HAP-1 (cell line): Measurements from ENCODE around the gene CDC23.

ENCODE experiments used
- DNase-seq, 2 experiments: peaks; one replicate each; pipeline ENCODE4 v3.0.0-alpha.2; 2016 to 2020; ENCODE audit warnings: low spot score in 2 of 2
- H3K27me3 ChIP-seq: fragments of 250-450 bp; sonication (Bioruptor Pico); 2 replicates; pipeline ENCODE4 v1.5.1; 2020; ENCODE audit warnings: low read depth, mild to moderate bottlenecking, moderate library complexity
- H3K36me3 ChIP-seq: fragments of 250-450 bp; sonication (Bioruptor Pico); replicated peaks from 2 replicates; pipeline ENCODE4 v1.5.1; 2020; ENCODE audit warnings: mild to moderate bottlenecking
- H3K4me1 ChIP-seq: fragments of 250-450 bp; sonication (Bioruptor Pico); 2 replicates; pipeline ENCODE4 v1.5.1; 2020; ENCODE audit warnings: mild to moderate bottlenecking
- H3K4me3 ChIP-seq: fragments of 250-450 bp; sonication (Bioruptor Pico); 2 replicates; pipeline ENCODE4 v1.5.1; 2020; ENCODE audit warnings: mild to moderate bottlenecking, moderate library complexity
- H3K9me3 ChIP-seq: fragments of 250-450 bp; sonication (Bioruptor Pico); 2 replicates; pipeline ENCODE4 v1.5.1; 2020; ENCODE audit warnings: mild to moderate bottlenecking, moderate library complexity
- in situ Hi-C: fragments of 300-500 bp; cut with MboI; formaldehyde crosslinking; loops from 3 replicates; pipeline ENCODE4 v1.14.3; 2020; ENCODE audit warnings: low sequenced_read_pairs, inconsistent platforms, mixed read lengths

The CDC23 gene

GRCh38 chr5:138186002-138186447 lies 27.1 kb downstream of the CDC23 start:
- Histone ChIP-seq H3K4me3 (no peak overlapping the region), H3K4me1 (no peaks in the 10 kb centered on the region), H3K36me3 (peaks cover 95% of the 10 kb centered on the region), H3K27me3 (no peaks in the 10 kb centered on the region), H3K9me3 (no peaks in the 10 kb centered on the region)
- DNase-seq = no peak
- in situ Hi-C loops = loop anchor here (25.0 kb wide), 2 partner anchors 326 to 1126 kb away; no protein-coding TSS in a partner anchor

DNA sequence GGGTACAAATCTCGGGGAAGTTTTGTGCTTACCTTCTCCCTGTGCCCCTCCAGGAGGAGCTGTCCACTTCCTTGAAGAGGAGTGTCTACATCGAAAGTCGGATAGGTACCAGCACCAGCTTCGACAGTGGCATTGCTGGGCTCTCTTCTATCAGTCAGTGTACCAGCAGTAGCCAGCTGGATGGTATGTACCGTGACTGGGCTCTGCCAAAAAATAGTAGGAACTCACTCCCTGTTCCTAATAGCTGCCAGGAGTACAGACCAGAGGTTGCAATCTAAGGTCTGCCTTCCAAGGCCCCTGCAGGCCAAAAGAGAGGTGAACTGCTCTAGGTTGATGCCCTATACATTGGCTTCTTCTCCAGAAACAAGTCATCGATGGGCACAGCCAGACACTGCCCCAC lies 30.3 kb downstream of the CDC23 start:
- Histone ChIP-seq H3K36me3 (peaks cover 76% of the 10 kb centered on the region), H3K4me3 (no peak overlapping the region), H3K9me3 (no peaks in the 10 kb centered on the region), H3K4me1 (peaks cover 6% of the 10 kb centered on the region; the same call in 1 of the 2 replicates), H3K27me3 (no peaks in the 10 kb centered on the region)
- DNase-seq = no peak
- in situ Hi-C loops = loop anchor here (25.0 kb wide), 2 partner anchors 329 to 1129 kb away; no protein-coding TSS in a partner anchor

DNA sequence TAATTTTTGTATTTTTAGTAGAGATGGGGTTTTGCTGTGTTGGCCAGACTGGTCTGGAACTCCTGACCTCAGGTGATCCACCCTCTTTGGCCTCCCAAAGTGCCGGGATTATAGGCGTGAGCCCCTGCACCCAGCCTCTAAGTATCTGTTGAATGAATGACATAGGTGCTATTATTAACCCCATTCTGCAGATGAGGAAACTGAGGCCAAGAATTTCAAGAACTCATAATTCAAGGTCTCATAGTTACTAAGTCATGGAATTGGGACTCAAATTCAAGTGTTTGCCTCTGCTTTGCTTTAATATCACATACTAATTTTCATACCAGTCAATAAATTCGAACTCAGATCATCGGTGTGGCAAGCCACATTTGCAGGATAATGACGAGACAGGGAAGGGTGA lies 32.3 kb downstream of the CDC23 start:
- in situ Hi-C loops = loop anchor here (25.0 kb wide), 2 partner anchors 331 to 1131 kb away; no protein-coding TSS in a partner anchor
- Histone ChIP-seq H3K9me3 (no peaks in the 10 kb centered on the region), H3K27me3 (no peaks in the 10 kb centered on the region), H3K4me1 (peaks cover 10% of the 10 kb centered on the region), H3K4me3 (no peak overlapping the region; the same call in 1 of the 2 replicates), H3K36me3 (peaks cover 66% of the 10 kb centered on the region)
- DNase-seq = no peak

DNA sequence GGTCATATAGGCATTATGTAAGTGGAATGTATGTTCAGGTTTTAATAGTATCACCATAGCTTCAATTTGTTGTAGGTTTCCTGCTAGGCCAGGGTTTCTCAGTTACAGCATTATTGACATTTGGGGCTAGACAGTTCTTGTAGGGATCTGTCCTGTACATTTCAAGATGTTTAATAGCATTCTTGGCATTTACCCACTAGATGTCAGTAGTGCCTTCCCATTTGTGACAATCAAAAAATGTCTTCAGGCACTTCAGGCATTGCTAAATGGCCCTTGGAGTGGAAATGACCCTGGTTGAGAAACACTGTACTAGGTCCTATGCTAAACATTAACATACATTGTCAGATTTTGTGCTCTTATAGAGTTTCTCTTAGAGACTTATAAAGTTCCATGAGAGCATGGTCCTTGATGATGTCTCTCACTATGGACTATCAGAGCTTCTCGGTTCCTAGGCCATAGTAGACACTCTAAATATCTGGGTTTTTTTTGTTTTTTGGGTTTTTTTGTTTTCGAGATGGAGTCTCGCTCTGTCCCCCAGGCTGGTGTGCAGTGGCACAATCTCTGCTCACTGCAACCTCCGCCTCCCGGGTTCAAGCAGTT lies 32.8 kb downstream of the CDC23 start:
- in situ Hi-C loops = loop anchor here (25.0 kb wide), 2 partner anchors 332 to 1132 kb away; no protein-coding TSS in a partner anchor

DNA sequence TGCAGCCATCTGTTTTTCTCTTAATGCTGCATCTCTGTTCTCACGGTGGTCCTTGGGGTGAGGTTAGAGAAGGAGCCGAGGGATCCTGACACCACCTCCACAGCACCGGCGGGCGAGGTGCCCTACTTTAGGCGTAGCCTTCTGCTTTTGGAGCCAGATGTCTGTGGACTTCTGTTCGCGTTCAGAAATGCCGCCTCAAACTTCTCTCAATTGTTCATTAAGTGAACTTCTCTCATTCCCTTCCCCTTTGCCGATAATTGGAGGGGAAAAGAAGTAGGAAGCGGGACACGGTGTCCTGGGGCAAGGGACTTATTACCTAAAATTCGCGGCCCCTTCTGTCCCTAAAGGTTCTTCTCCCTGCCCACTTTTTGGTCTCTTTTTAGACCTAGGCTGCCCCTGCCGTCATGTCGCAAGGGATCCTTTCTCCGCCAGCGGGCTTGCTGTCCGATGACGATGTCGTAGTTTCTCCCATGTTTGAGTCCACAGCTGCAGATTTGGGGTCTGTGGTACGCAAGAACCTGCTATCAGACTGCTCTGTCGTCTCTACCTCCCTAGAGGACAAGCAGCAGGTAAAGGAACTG lies 33.8 kb downstream of the CDC23 start:
- peaks cover 10% of the 10 kb centered on the region for H3K4me1 ChIP-seq
- no peaks in the 10 kb centered on the region for H3K9me3 ChIP-seq
- peak overlapping the region; percentile 67 for H3K4me3 ChIP-seq
- peaks cover 62% of the 10 kb centered on the region for H3K36me3 ChIP-seq
- H3K27me3 ChIP-seq = no peaks in the 10 kb centered on the region
- in situ Hi-C loops = loop anchor here (25.0 kb wide), 2 partner anchors 333 to 1133 kb away; no protein-coding TSS in a partner anchor
- DNase-seq = peak in 1 of 2 experiments; percentile 38

More for the DNA sequence above, 32.8 kb downstream of the CDC23 start:
- Histone ChIP-seq H3K4me1 (peaks cover 10% of the 10 kb centered on the region), H3K27me3 (no peaks in the 10 kb centered on the region), H3K4me3 (peak overlapping the region; percentile 67), H3K36me3 (peaks cover 62% of the 10 kb centered on the region), H3K9me3 (no peaks in the 10 kb centered on the region)
- peak; percentile 49 to 85 for DNase-seq

- H3K9me3 ChIP-seq = no peaks in the 10 kb centered on the region
- peaks cover 10% of the 10 kb centered on the region for H3K4me1 ChIP-seq
- peaks cover 62% of the 10 kb centered on the region for H3K36me3 ChIP-seq
- H3K4me3 ChIP-seq = peak within 1 kb of the TSS; percentile 67
- peak; percentile 98 for DNase-seq
- in situ Hi-C loops = loop anchor here (25.0 kb wide), 2 partner anchors 334 to 1134 kb away; no protein-coding TSS in a partner anchor
- H3K27me3 ChIP-seq = no peaks in the 10 kb centered on the region
Observed at GRCh38 chr5:138178516-138179276, 34.4 kb downstream of the CDC23 start, which contains the start of the genes BRD8 and KIF20A. TSS of gene BRD8 (minus strand) at chr5:138178630. CDS start at chr5:138178614, 16 bp downstream. TSS of gene KIF20A (plus strand) at chr5:138179112. CDS start at chr5:138179681, 569 bp downstream.

DNA sequence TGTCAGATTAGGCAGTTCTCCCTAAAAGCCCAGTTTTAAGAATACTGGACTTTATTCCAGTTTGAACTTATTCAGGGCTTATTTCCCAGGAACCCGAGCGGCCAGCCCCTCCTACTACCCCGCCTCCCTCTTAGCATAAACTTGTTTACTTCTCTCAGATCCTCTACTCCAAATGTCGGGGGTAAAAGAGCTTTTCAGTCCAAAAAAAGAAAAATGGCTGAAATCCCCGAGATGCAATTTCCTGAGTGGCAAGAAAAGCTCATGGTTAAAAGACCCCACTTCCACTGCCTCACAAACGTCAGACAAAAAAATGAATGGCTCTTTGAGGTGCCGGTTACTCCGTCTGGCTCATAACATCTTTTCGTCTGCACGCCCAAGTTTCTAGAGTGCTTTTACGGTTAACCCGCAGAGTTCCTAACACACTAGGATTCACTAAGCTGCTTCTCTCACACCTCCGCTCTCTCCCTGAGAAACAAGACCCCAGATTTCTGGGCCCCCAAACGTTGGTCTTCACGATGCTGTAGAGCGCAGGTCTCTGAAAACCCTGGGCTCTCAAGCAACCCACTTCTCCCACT lies 35.1 kb downstream of the CDC23 start:
- no peaks in the 10 kb centered on the region for H3K27me3 ChIP-seq
- H3K9me3 ChIP-seq = no peaks in the 10 kb centered on the region
- DNase-seq = peak; percentile 47 to 52
- H3K36me3 ChIP-seq = peaks cover 61% of the 10 kb centered on the region
- peaks cover 10% of the 10 kb centered on the region for H3K4me1 ChIP-seq
- in situ Hi-C loops = loop anchor here (25.0 kb wide), 2 partner anchors 334 to 1134 kb away; no protein-coding TSS in a partner anchor
- H3K4me3 ChIP-seq = peak overlapping the region; percentile 67

- in situ Hi-C loops = no loop called here
- no peak for DNase-seq
- Histone ChIP-seq H3K4me1 (no peaks in the 10 kb centered on the region), H3K27me3 (no peaks in the 10 kb centered on the region), H3K4me3 (no peak overlapping the region), H3K9me3 (no peaks in the 10 kb centered on the region), H3K36me3 (peaks cover 89% of the 10 kb centered on the region)
Observed at GRCh38 chr5:138170299-138170698, 42.8 kb downstream of the CDC23 start.

DNA sequence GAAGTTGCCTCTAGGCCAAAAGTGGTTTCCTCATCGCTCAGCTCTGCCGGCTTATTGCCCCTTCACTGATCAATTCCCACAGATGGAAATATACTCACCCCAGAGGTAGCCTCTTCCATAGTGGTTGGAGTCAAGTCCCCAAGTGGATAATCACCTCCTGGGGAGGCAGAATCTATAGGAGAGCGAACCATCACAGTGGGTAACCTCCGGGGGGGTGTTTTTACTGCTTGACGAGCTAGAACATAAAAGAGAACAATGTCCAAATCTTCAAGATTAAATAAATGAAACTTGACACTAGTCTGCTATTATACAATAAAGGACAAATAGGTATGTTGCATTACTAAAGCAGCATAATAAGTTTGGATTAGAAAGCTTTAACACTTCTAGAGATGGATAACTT lies 44.0 kb downstream of the CDC23 start:
- in situ Hi-C loops = no loop called here
- no peaks in the 10 kb centered on the region for H3K27me3 ChIP-seq
- H3K36me3 ChIP-seq = peaks cover 89% of the 10 kb centered on the region
- DNase-seq = no peak
- no peaks in the 10 kb centered on the region for H3K4me1 ChIP-seq
- no peaks in the 10 kb centered on the region for H3K9me3 ChIP-seq
- no peak overlapping the region for H3K4me3 ChIP-seq

DNA sequence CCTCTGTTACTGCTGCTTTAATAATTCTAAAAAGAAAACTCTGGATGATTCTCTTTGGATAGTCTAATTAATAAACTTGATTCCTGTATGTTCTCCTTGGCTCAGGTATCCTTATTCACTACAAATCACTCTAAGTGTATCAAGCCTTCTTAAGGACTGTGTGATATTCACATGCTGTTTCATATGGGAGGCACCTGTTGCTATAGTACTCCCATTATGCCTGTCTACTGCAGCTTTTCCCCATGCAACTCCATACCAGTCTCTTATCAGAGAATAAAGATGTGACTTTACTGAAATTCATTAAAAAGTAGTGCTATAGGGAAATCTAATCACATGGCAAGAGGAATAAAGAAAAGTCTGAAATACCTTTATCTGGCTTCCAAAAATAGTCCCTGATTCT lies 49.4 kb downstream of the CDC23 start:
- H3K4me3 ChIP-seq = no peak overlapping the region
- peaks cover 99% of the 10 kb centered on the region for H3K36me3 ChIP-seq
- H3K4me1 ChIP-seq = no peaks in the 10 kb centered on the region
- in situ Hi-C loops = no loop called here
- H3K27me3 ChIP-seq = no peaks in the 10 kb centered on the region
- no peak for DNase-seq
- H3K9me3 ChIP-seq = no peaks in the 10 kb centered on the region

DNA sequence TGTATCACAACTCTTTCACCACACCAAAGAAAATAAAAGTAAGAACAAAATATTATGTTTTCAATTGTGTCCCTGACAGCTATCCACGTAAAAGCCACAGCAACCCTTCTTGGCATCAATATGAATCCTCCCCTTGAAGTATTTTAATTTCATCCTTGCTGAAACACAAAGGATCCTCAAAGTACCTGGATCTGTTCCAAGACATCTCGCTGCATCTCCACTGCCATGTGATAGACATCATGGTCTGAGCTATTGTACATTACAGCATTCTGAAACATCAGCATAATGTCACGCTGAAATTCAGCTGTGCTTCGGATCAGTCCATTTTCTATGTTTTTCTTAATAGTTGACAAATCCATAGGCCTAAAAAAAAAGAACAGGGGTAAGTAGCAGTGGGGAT lies 52.4 kb downstream of the CDC23 start:
- in situ Hi-C loops = no loop called here
- peaks cover 88% of the 10 kb centered on the region for H3K36me3 ChIP-seq

DNA sequence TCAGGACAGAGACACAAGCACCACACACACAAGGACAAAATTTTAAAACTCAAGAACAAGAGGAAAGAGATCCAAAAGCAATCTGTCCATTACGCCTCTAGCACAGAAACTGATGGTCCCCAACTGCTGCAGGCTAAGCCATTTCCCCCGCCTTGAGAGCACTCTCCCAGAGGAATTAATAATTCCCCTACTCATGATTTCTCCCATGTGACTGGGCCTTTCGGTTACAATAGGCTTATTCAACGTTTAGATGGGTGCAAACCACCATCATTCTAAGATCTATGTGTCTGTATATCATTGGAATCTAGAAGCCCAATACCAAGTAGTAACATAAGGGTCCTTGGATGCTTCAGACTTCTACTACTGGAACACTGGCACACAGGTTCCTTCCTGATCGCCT lies 53.5 kb downstream of the CDC23 start:
- Histone ChIP-seq H3K9me3 (no peaks in the 10 kb centered on the region), H3K36me3 (peaks cover 77% of the 10 kb centered on the region), H3K4me1 (no peaks in the 10 kb centered on the region), H3K4me3 (no peak overlapping the region), H3K27me3 (no peaks in the 10 kb centered on the region)
- in situ Hi-C loops = no loop called here
- DNase-seq = no peak

More for the DNA sequence above, 52.4 kb downstream of the CDC23 start:
- no peak overlapping the region for H3K4me3 ChIP-seq
- no peaks in the 10 kb centered on the region for H3K9me3 ChIP-seq
- no peaks in the 10 kb centered on the region for H3K4me1 ChIP-seq
- H3K27me3 ChIP-seq = no peaks in the 10 kb centered on the region
- DNase-seq = no peak

- DNase-seq = no peak
- in situ Hi-C loops = no loop called here
- no peak overlapping the region for H3K4me3 ChIP-seq
Observed at GRCh38 chr5:138157626-138158025, 55.5 kb downstream of the CDC23 start.

More at GRCh38 chr5:138157626-138158025, 55.5 kb downstream of the CDC23 start:
- H3K36me3 ChIP-seq = peaks cover 57% of the 10 kb centered on the region
- no peaks in the 10 kb centered on the region for H3K4me1 ChIP-seq
- H3K9me3 ChIP-seq = no peaks in the 10 kb centered on the region
- no peaks in the 10 kb centered on the region for H3K27me3 ChIP-seq
